D341Med (cell line): ENCODE measurements around the gene GAREM2.
"Not testable (repeated sequence)": the region's sequence is repeated elsewhere in the genome, so short reads cannot be mapped to it uniquely, and the experiment has no call there.

ENCODE experiments used
- DNase-seq: peaks from one replicate; pipeline ENCODE4 v3.0.0; 2012; ENCODE audit warnings: low spot score

Gene GAREM2

GRCh38 chr2:26172871-26173775, at the start of gene GAREM2:
GAREM2 (plus strand) TSS chr2:26173088; CDS start chr2:26173221, 133 bp downstream.
- DNase-seq, result peak; percentile 88

- no peak for DNase-seq
These were observed 49.5 kb upstream of the GAREM2 start for GRCh38 chr2:26123426-26123825.

- DNase-seq, result no peak
These were observed 46.8 kb upstream of the GAREM2 start for GRCh38 chr2:26126074-26126473.

GRCh38 chr2:26128176-26128575, 44.7 kb upstream of the GAREM2 start:
- no peak for DNase-seq

- no peak for DNase-seq
These were observed 42.1 kb upstream of the GAREM2 start for GRCh38 chr2:26130763-26131162.

- DNase-seq, result no peak
These were observed 36.4 kb upstream of the GAREM2 start for GRCh38 chr2:26136451-26136850.

- no peak for DNase-seq
These were observed 33.4 kb upstream of the GAREM2 start for GRCh38 chr2:26139269-26140183.

GRCh38 chr2:26141145-26141769, 31.6 kb upstream of the GAREM2 start:
- no peak for DNase-seq

GRCh38 chr2:26144031-26144430, 28.9 kb upstream of the GAREM2 start:
- no peak for DNase-seq

- peak; percentile 74 for DNase-seq
These were observed 27.8 kb upstream of the GAREM2 start for GRCh38 chr2:26144953-26145680.

- no peak for DNase-seq
These were observed 24.4 kb upstream of the GAREM2 start for GRCh38 chr2:26148501-26148900.

GRCh38 chr2:26150243-26150642, 22.6 kb upstream of the GAREM2 start:
- no peak for DNase-seq

- no peak for DNase-seq
These were observed 15.3 kb upstream of the GAREM2 start for GRCh38 chr2:26157580-26157979.

GRCh38 chr2:26161926-26162325, 11.0 kb upstream of the GAREM2 start:
- no peak for DNase-seq

- no peak for DNase-seq
These were observed 9.9 kb upstream of the GAREM2 start for GRCh38 chr2:26162963-26163362.

- DNase-seq, result no peak
These were observed 8.7 kb upstream of the GAREM2 start for GRCh38 chr2:26164231-26164630.

- no peak for DNase-seq
These were observed 8.2 kb upstream of the GAREM2 start for GRCh38 chr2:26164641-26165211.

GRCh38 chr2:26165403-26165802, 7.5 kb upstream of the GAREM2 start:
- no peak for DNase-seq

- DNase-seq, result not testable (repeated sequence)
These were observed 6.3 kb upstream of the GAREM2 start for GRCh38 chr2:26166541-26166940.

GRCh38 chr2:26168785-26169184, 4.1 kb upstream of the GAREM2 start:
- no peak for DNase-seq

- DNase-seq, result no peak
These were observed 3.7 kb upstream of the GAREM2 start for GRCh38 chr2:26169226-26169625.
